Measurements from ENCODE around the gene CCND3. TPM values are rescaled to one million over a fixed set of nuclear protein-coding genes. Genes with fewer than 3 reads are reported as not detected.

Gene CCND3
- total and polyA plus RNA-seq, 2 of the 13 experiments (the other 11 are each of a cell fraction or from before 2014, with no cell fraction given), result 4.3 to 7.2 TPM

GRCh38 chr6:41884957-41885356, 56.7 kb downstream of the CCND3 start (continued):
- no peak for TF ChIP-seq AHDC1 (CRISPR knock-in tag; IDR thresholded peaks at IDR 0.05; ENCODE audit: borderline replicate concordance)
- no peak for TF ChIP-seq E2F1 (CRISPR knock-in tag; IDR thresholded peaks at IDR 0.05)
- no peak for TF ChIP-seq ARNT2 (CRISPR knock-in tag; IDR thresholded peaks at IDR 0.05; ENCODE audit: low read depth)

Small RNA genes lying within 50 kb of the gene (small RNA-seq; reads per million reads assigned to genes)
- gene RF00019 (ENCODE audit: insufficient read depth in 2 of 3, insufficient read length in 3 of 3, low read depth in 2 of 3, low replicate concordance in 1 of 3), result 0 reads per million in 3 experiments

Other genes with a start within 250 kb of the CCND3 start
- gene TFEB, start 206.2 kb downstream of the CCND3 start, total RNA-seq (2016; rRNA removed; fragmentation: Illumina TruSeq; extraction: Trizol), result 12.8 and 13.3 TPM in 2 replicates
- 18.7 and 21.6 TPM in 2 replicates for gene TFEB, start 206.2 kb downstream of the CCND3 start, polyA plus RNA-seq (2011; rRNA removed)
- gene PGC, start 194.4 kb downstream of the CCND3 start, total RNA-seq (2016; rRNA removed; fragmentation: Illumina TruSeq; extraction: Trizol), result 225 and 502 TPM in 2 replicates
- 397 and 426 TPM in 2 replicates for gene PGC, start 194.4 kb downstream of the CCND3 start, polyA plus RNA-seq (2011; rRNA removed)
- gene FRS3, start 161.9 kb downstream of the CCND3 start, total RNA-seq (2016; rRNA removed; fragmentation: Illumina TruSeq; extraction: Trizol), result 1.5 and 3.0 TPM in 2 replicates
- gene FRS3, start 161.9 kb downstream of the CCND3 start, polyA plus RNA-seq (2011; rRNA removed), result 7.1 and 7.4 TPM in 2 replicates
- 1.2 TPM in 1 of 2 replicates, not detected in the other for gene PRICKLE4, start 161.0 kb downstream of the CCND3 start, total RNA-seq (2016; rRNA removed; fragmentation: Illumina TruSeq; extraction: Trizol)
- gene PRICKLE4, start 161.0 kb downstream of the CCND3 start, polyA plus RNA-seq (2011; rRNA removed), result 0.74 and 0.92 TPM in 2 replicates
- 321 and 480 TPM in 2 replicates for gene TOMM6, start 154.1 kb downstream of the CCND3 start, total RNA-seq (2016; rRNA removed; fragmentation: Illumina TruSeq; extraction: Trizol)
- 253 and 320 TPM in 2 replicates for gene TOMM6, start 154.1 kb downstream of the CCND3 start, polyA plus RNA-seq (2011; rRNA removed)
- 2.9 TPM in 2 replicates for gene USP49, start 46.4 kb downstream of the CCND3 start, total RNA-seq (2016; rRNA removed; fragmentation: Illumina TruSeq; extraction: Trizol)
- gene USP49, start 46.4 kb downstream of the CCND3 start, polyA plus RNA-seq (2011; rRNA removed), result 4.3 and 4.7 TPM in 2 replicates
- gene MED20, start 20.7 kb downstream of the CCND3 start, total RNA-seq (2016; rRNA removed; fragmentation: Illumina TruSeq; extraction: Trizol), result 41.1 and 56.3 TPM in 2 replicates
- 22.7 and 28.1 TPM in 2 replicates for gene MED20, start 20.7 kb downstream of the CCND3 start, polyA plus RNA-seq (2011; rRNA removed)
- 27.9 and 37.3 TPM in 2 replicates for gene BYSL, start 20.3 kb downstream of the CCND3 start, total RNA-seq (2016; rRNA removed; fragmentation: Illumina TruSeq; extraction: Trizol)
- 28.6 and 37.8 TPM in 2 replicates for gene BYSL, start 20.3 kb downstream of the CCND3 start, polyA plus RNA-seq (2011; rRNA removed)
- 20.2 and 25.2 TPM in 2 replicates for gene TAF8, start 108.7 kb upstream of the CCND3 start, total RNA-seq (2016; rRNA removed; fragmentation: Illumina TruSeq; extraction: Trizol)
- gene TAF8, start 108.7 kb upstream of the CCND3 start, polyA plus RNA-seq (2011; rRNA removed), result 23.8 and 25.8 TPM in 2 replicates
- 1.5 and 3.0 TPM in 2 replicates for gene C6orf132, start 200.8 kb upstream of the CCND3 start, total RNA-seq (2016; rRNA removed; fragmentation: Illumina TruSeq; extraction: Trizol)
- 0.78 and 0.85 TPM in 2 replicates for gene C6orf132, start 200.8 kb upstream of the CCND3 start, polyA plus RNA-seq (2011; rRNA removed)
- not detected in 2 replicates for gene GUCA1A, start 231.6 kb upstream of the CCND3 start, total RNA-seq (2016; rRNA removed; fragmentation: Illumina TruSeq; extraction: Trizol)
- gene GUCA1A, start 231.6 kb upstream of the CCND3 start, polyA plus RNA-seq (2011; rRNA removed), result not detected in 2 replicates